SK-N-SH (cell line): ENCODE measurements around the gene SERPINB13.
"Not testable (repeated sequence)": the region's sequence is repeated elsewhere in the genome, so short reads cannot be mapped to it uniquely, and the experiment has no call there.

Source experiments
- CTCF ChIP-seq: fragments of 200-600 bp; sonication (generic); IDR thresholded peaks from 2 replicates; pipeline ENCODE4 v1.6.1; 2017; ENCODE audit warnings: antibody characterized with exemption, mild to moderate bottlenecking, moderate library complexity
- EP300 ChIP-seq, 2 experiments: IDR thresholded peaks; 2 replicates each; pipeline versions ENCODE4 v1.4.0 to v1.6.1; 2012; ENCODE audit warnings: borderline replicate concordance in 1 of 2, low read depth in 1 of 2, low read length in 1 of 2
- JUND ChIP-seq: IDR thresholded peaks from 2 replicates; pipeline ENCODE4 v1.4.0; 2012
- YY1 ChIP-seq: IDR thresholded peaks from 2 replicates; pipeline ENCODE4 v1.4.0; 2012; ENCODE audit warnings: low read depth, mild to moderate bottlenecking

- TF ChIP-seq YY1; CTCF; JUND; EP300 (IDR thresholded peaks at IDR 0.05; ENCODE audit: borderline replicate concordance in 1 of 2, low read depth in 1 of 2, low read length in 1 of 2): not testable (repeated sequence)
Measured at GRCh38 chr18:63644142-63644541, 57.0 kb downstream of the SERPINB13 start, which contains the start of gene SERPINB4.
